ENCODE data around the gene ZDHHC21. TPM values are rescaled to one million over a fixed set of nuclear protein-coding genes. Genes with fewer than 3 reads are reported as not detected.
"Not testable (repeated sequence)": the region's sequence is repeated elsewhere in the genome, so short reads cannot be mapped to it uniquely, and the experiment has no call there.

The ZDHHC21 gene
- total RNA-seq, 2 experiments from 2014 or later: 9.8 to 10.2 TPM

GRCh38 chr9:14704281-14704680 is 11.0 kb upstream of the ZDHHC21 start:
- ATAC-seq: no peak
- H3K9me3 Mint-ChIP-seq (ENCODE audit: low read depth): peaks cover 12% of the 10 kb centered on the region
- no peak for DNase-seq
- H3K4me3 Mint-ChIP-seq: no peak overlapping the region
- H3K27ac Mint-ChIP-seq: no peak overlapping the region
- peaks cover 4% of the 10 kb centered on the region for H3K36me3 Mint-ChIP-seq
- H3K4me1 Mint-ChIP-seq: no peaks in the 10 kb centered on the region
- H3K27me3 Mint-ChIP-seq: peaks cover 6% of the 10 kb centered on the region
- CTCF ChIA-PET: no interaction called here

DNA sequence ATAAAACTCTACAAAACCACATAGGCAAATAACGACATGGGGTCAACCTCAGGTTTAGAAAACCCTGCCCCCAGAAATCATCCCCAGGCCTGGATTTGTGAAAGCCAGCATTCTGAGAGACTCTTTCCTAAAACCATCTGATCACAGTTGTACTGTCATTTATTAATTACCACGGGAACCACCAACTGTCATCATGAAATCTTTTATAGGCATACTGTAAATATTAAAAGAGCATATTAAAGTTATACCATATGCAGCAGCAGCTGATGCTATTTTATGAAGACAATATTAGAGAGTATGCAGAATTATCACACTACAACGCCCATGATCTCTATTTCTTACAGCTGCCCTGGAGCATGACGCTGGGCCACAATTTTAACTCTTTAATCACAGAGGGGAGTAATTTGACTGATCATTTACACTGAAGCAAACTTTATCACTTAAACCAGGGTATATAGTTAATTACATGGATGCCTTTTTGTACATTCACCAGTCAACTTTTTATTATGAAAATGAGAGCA is 9.0 kb upstream of the ZDHHC21 start:
- H3K4me1 Mint-ChIP-seq: no peaks in the 10 kb centered on the region
- peaks cover 10% of the 10 kb centered on the region for H3K27me3 Mint-ChIP-seq
- ATAC-seq (no peak), DNase-seq (no peak)
- no peak overlapping the region for H3K27ac Mint-ChIP-seq
- peaks cover 4% of the 10 kb centered on the region for H3K36me3 Mint-ChIP-seq
- CTCF ChIA-PET: no interaction called here
- H3K9me3 Mint-ChIP-seq (ENCODE audit: low read depth): peaks cover 10% of the 10 kb centered on the region
- H3K4me3 Mint-ChIP-seq: no peak overlapping the region

- no peaks in the 10 kb centered on the region for H3K9me3 Mint-ChIP-seq (ENCODE audit: low read depth)
- H3K4me3 Mint-ChIP-seq: peak overlapping the region; percentile 89
- H3K36me3 Mint-ChIP-seq: peaks cover 10% of the 10 kb centered on the region
- H3K27me3 Mint-ChIP-seq: peaks cover 9% of the 10 kb centered on the region
- peaks cover 44% of the 10 kb centered on the region for H3K4me1 Mint-ChIP-seq
- DNase-seq (no peak), ATAC-seq (peak; percentile 72)
- peak overlapping the region; percentile 83 for H3K27ac Mint-ChIP-seq
- CTCF ChIA-PET: interaction anchor here (1.3 to 1.8 kb wide), 2 partner anchors 31 to 76 kb away, joined by 5 read pairs; no protein-coding TSS in a partner anchor
These were observed 572 bp downstream of the ZDHHC21 start for GRCh38 chr9:14692470-14693250.

GRCh38 chr9:14690948-14691730 is 2.1 kb downstream of the ZDHHC21 start:
- ATAC-seq (no peak), DNase-seq (no peak)
- Mint-ChIP-seq H3K27me3 (no peaks in the 10 kb centered on the region), H3K4me3 (peak overlapping the region; percentile 20), H3K4me1 (peaks cover 44% of the 10 kb centered on the region), H3K9me3 (ENCODE audit: low read depth) (no peaks in the 10 kb centered on the region), H3K27ac (no peak overlapping the region), H3K36me3 (peaks cover 18% of the 10 kb centered on the region)
- CTCF ChIA-PET: interaction anchor here (1.8 kb wide), 1 partner anchor 29 kb away, joined by 5 read pairs; no protein-coding TSS in a partner anchor

- no peaks in the 10 kb centered on the region for H3K27me3 Mint-ChIP-seq
- no peak overlapping the region for H3K4me3 Mint-ChIP-seq
- ATAC-seq: no peak
- DNase-seq: no peak
- H3K4me1 Mint-ChIP-seq: peaks cover 39% of the 10 kb centered on the region
- H3K9me3 Mint-ChIP-seq (ENCODE audit: low read depth): no peaks in the 10 kb centered on the region
- CTCF ChIA-PET: interaction anchor here (0.7 to 1.0 kb wide), 2 partner anchors 27 to 35 kb away, joined by 3 read pairs; no protein-coding TSS in a partner anchor
- H3K27ac Mint-ChIP-seq: no peak overlapping the region
- peaks cover 36% of the 10 kb centered on the region for H3K36me3 Mint-ChIP-seq
These were observed 6.1 kb downstream of the ZDHHC21 start for GRCh38 chr9:14687042-14687719.

- Mint-ChIP-seq H3K36me3 (peaks cover 40% of the 10 kb centered on the region), H3K4me3 (no peak overlapping the region), H3K27me3 (no peaks in the 10 kb centered on the region), H3K9me3 (ENCODE audit: low read depth) (no peaks in the 10 kb centered on the region), H3K27ac (no peak overlapping the region), H3K4me1 (peaks cover 32% of the 10 kb centered on the region)
- ATAC-seq (no peak), DNase-seq (no peak)
- CTCF ChIA-PET: no interaction called here
These were observed 7.1 kb downstream of the ZDHHC21 start for GRCh38 chr9:14686168-14686567.

DNA sequence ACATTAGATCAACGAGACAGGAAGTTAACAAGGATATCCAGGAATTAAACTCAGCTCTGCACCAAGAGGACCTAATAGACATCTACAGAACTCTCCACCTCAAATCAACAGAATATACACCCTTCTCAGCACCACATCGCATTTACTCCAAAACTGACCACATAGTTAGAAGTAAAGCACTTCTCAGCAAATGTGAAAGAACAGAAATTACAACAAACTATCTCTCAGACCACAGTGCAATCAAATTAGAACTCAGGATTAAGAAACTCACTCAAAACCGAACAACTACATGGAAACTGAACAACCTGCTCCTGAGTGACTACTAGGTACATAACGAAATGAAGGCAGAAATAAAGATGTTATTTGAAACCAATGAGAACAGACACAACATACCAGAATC is 10.6 kb downstream of the ZDHHC21 start:
- H3K27me3 Mint-ChIP-seq; H3K4me3 Mint-ChIP-seq; DNase-seq; CTCF ChIA-PET; H3K4me1 Mint-ChIP-seq; ATAC-seq; H3K9me3 Mint-ChIP-seq (ENCODE audit: low read depth): not testable (repeated sequence)
- Mint-ChIP-seq H3K27ac (peak overlapping the region; percentile 29), H3K36me3 (peaks cover 49% of the 10 kb centered on the region)

DNA sequence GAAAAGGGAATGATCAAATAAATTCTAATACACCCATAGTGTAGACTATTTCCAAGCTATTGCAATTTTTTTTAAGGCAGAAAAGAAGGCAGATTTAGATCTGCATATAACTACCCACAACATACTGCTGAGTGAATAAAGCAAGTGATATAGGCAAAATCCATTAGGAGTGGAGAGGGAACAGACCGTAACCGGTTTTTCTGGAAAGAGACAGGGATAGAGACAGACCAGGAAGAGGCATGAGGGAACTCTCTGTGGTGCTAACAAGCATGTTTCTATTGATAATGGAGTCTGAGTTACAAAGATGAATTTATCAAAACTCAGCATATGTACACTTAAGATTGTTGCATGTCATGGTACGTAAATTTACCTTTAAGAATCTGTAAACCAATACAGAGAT is 14.5 kb downstream of the ZDHHC21 start:
- Mint-ChIP-seq H3K4me3 (no peak overlapping the region), H3K4me1 (peaks cover 14% of the 10 kb centered on the region), H3K9me3 (ENCODE audit: low read depth) (no peaks in the 10 kb centered on the region), H3K27ac (no peak overlapping the region), H3K36me3 (peaks cover 43% of the 10 kb centered on the region), H3K27me3 (no peaks in the 10 kb centered on the region)
- DNase-seq: no peak
- ATAC-seq: no peak
- CTCF ChIA-PET: no interaction called here

DNA sequence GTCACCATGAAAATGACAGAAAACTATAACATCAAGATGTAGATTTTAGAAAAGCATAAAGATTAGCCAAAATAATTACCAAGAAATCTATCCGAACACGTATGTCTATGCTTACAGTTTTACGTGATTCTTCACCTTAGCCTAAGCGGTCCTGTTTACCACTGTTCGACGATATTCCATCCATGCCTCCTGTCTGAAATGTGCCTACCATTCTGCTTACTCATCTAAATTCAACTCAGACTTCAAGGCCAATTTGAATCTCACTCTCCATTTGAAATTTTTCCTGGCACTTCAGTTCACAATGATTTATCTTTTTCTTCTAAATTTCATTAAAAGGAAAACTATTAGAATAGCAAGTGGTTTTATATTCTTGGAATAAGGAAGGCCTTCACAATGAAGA is 15.4 kb downstream of the ZDHHC21 start:
- CTCF ChIA-PET: no interaction called here
- Mint-ChIP-seq H3K27me3 (no peaks in the 10 kb centered on the region), H3K36me3 (peaks cover 42% of the 10 kb centered on the region), H3K4me3 (no peak overlapping the region), H3K4me1 (peaks cover 13% of the 10 kb centered on the region), H3K9me3 (ENCODE audit: low read depth) (no peaks in the 10 kb centered on the region), H3K27ac (no peak overlapping the region)
- ATAC-seq (no peak), DNase-seq (no peak)

DNA sequence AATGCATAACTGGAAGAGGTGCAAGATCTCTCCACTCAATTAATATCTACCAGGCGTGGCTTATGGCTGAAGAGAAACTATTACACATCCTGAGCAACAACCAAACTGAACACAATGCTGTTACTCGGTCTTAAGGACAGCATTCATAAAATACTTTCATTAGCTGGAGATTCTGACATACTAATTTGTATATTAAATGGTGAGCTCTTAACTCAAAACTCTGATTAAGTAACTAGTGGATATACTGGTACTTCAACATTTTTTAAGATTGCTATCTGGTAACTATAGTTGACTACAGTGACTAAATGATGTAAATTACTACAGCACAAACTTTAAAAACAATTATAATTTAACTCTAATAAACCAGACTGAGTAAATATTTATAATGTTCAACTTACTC is 15.8 kb downstream of the ZDHHC21 start:
- no peaks in the 10 kb centered on the region for H3K9me3 Mint-ChIP-seq (ENCODE audit: low read depth)
- peaks cover 39% of the 10 kb centered on the region for H3K36me3 Mint-ChIP-seq
- no peaks in the 10 kb centered on the region for H3K27me3 Mint-ChIP-seq
- H3K27ac Mint-ChIP-seq: no peak overlapping the region
- H3K4me3 Mint-ChIP-seq: no peak overlapping the region
- no peak for ATAC-seq
- no peak for DNase-seq
- CTCF ChIA-PET: no interaction called here
- peaks cover 8% of the 10 kb centered on the region for H3K4me1 Mint-ChIP-seq

DNA sequence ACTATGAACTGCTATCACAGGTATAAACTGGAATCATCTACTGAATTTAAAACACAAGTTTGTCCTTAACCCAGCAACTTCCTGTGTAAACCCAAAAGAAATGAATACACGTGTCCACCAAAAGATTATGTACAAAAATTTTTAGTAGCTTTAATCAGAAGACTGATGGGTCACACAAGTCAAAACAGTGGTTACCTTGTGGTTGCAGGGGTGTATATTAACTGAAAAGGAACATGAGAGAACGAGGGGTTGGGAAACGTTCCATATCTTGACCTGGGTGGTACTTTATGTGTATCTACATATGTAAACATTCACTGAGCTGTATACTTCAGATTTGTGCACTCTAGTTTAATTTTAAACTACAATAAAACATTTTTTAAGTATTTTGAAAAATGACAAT is 18.6 kb downstream of the ZDHHC21 start:
- CTCF ChIA-PET: interaction anchor here (1.2 kb wide), 1 partner anchor 23 kb away, joined by 3 read pairs; no protein-coding TSS in a partner anchor

DNA sequence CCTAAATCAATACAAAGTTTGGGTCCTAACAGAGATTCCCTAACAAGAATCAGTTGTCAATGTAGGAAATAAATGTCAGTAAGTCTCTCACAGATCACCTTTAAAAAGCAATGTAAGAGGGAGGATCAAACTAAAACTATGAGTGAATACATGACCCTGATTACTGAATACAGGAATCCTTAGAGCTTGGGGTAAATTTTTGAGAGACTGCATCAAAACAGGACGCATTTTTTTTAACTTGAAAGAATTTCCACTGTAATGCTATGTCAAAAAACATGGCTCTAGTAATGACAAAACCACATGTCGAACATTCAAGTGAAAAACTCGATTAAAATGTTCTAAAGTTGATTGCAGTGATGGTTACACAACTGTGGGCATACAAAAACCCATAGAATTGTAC is 21.9 kb downstream of the ZDHHC21 start:
- no peak for DNase-seq
- Mint-ChIP-seq H3K27me3 (no peaks in the 10 kb centered on the region), H3K27ac (peak overlapping the region; percentile 52), H3K36me3 (peaks cover 24% of the 10 kb centered on the region), H3K4me1 (peaks cover 13% of the 10 kb centered on the region), H3K9me3 (ENCODE audit: low read depth) (no peaks in the 10 kb centered on the region), H3K4me3 (no peak overlapping the region)
- CTCF ChIA-PET: no interaction called here
- peak; percentile 30 for ATAC-seq

More for the DNA sequence above, 18.6 kb downstream of the ZDHHC21 start:
- peaks cover 34% of the 10 kb centered on the region for H3K36me3 Mint-ChIP-seq
- H3K4me1 Mint-ChIP-seq: peaks cover 15% of the 10 kb centered on the region
- ATAC-seq (no peak), DNase-seq (no peak)
- H3K4me3 Mint-ChIP-seq: no peak overlapping the region
- H3K27ac Mint-ChIP-seq: peak overlapping the region; percentile 44
- H3K27me3 Mint-ChIP-seq: no peaks in the 10 kb centered on the region
- no peaks in the 10 kb centered on the region for H3K9me3 Mint-ChIP-seq (ENCODE audit: low read depth)

DNA sequence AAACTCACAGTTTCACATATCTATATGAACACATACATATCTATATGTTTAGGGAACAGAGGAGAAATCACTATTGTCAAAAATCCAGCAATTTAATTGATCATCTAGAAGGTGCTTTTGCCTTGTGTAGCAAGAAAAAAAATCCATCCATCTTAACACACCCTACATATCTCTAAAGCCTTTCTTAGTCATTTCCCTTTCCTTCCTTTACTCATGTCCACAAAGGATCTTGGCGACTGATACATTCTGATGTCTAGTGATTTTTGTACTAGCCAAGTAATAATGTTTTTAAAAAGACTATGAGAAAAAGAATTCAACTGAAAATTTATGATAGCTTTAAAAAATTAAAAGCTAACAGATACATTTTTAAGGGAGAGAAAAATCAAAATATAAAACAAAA is 22.5 kb downstream of the ZDHHC21 start:
- CTCF ChIA-PET: no interaction called here
- Mint-ChIP-seq H3K27me3 (no peaks in the 10 kb centered on the region), H3K36me3 (peaks cover 21% of the 10 kb centered on the region), H3K4me3 (no peak overlapping the region), H3K27ac (peak overlapping the region; percentile 52), H3K9me3 (ENCODE audit: low read depth) (no peaks in the 10 kb centered on the region), H3K4me1 (peaks cover 13% of the 10 kb centered on the region)
- ATAC-seq (peak; percentile 51), DNase-seq (no peak)
